SK-N-SH treated with all-trans-retinoic acid at 6 μM for 48 hours (cell line): Measurements from ENCODE around the gene ME1.

ENCODE experiments used
- ATAC-seq: fragments of 200-7000 bp; cut with Tn5 transposase; 3 replicates; pipeline ENCODE4 v1.9.1; 2020; ENCODE audit warnings: mild to moderate bottlenecking, moderate library complexity
- ARNTL ChIP-seq: fragments of 450-650 bp; formaldehyde crosslinking; IDR thresholded peaks from 2 replicates; pipeline ENCODE4 v1.5.0; 2020; ENCODE audit warnings: low read depth, mild to moderate bottlenecking, moderate library complexity, borderline replicate concordance
- CREB5 ChIP-seq: fragments of 250-450 bp; sonication (Bioruptor Pico); IDR thresholded peaks from 2 replicates; pipeline ENCODE4 v1.5.1; 2020; ENCODE audit warnings: low read depth, mild to moderate bottlenecking, moderate library complexity
- CSDC2 ChIP-seq: fragments of 250-450 bp; sonication (Bioruptor Pico); IDR thresholded peaks from 2 replicates; pipeline ENCODE4 v1.5.0; 2020; ENCODE audit warnings: mild to moderate bottlenecking, moderate library complexity
- CSRNP3 ChIP-seq: fragments of 250-450 bp; sonication (Bioruptor Pico); IDR thresholded peaks from 2 replicates; pipeline ENCODE4 v1.5.1; 2021; ENCODE audit warnings: mild to moderate bottlenecking, moderate library complexity
- ESRRG ChIP-seq: fragments of 250-450 bp; sonication (Bioruptor Pico); IDR thresholded peaks from 2 replicates; pipeline ENCODE4 v1.6.1; 2021; ENCODE audit warnings: mild to moderate bottlenecking
- GLIS3 ChIP-seq: fragments of 250-450 bp; sonication (Bioruptor Pico); IDR thresholded peaks from 2 replicates; pipeline ENCODE4 v1.5.0; 2020; ENCODE audit warnings: mild to moderate bottlenecking, moderate library complexity
- ISL1 ChIP-seq: fragments of 250-450 bp; sonication (Bioruptor Pico); IDR thresholded peaks from 2 replicates; pipeline ENCODE4 v2.1.2; 2022; ENCODE audit warnings: mild to moderate bottlenecking, moderate library complexity
- OSR1 ChIP-seq: fragments of 250-450 bp; sonication (Bioruptor Pico); IDR thresholded peaks from 2 replicates; pipeline ENCODE4 v1.8.0; 2022; ENCODE audit warnings: moderate library complexity, mild to moderate bottlenecking, inconsistent platforms
- PATZ1 ChIP-seq: fragments of 250-450 bp; sonication (Bioruptor Pico); IDR thresholded peaks from 2 replicates; pipeline ENCODE4 v1.8.0; 2020; ENCODE audit warnings: mild to moderate bottlenecking, moderate library complexity, borderline replicate concordance
- PPARA ChIP-seq: fragments of 250-450 bp; sonication (Bioruptor Pico); IDR thresholded peaks from 2 replicates; pipeline ENCODE4 v1.5.0; 2020; ENCODE audit warnings: mild to moderate bottlenecking, borderline replicate concordance
- RARB ChIP-seq: fragments of 250-450 bp; sonication (Bioruptor Pico); IDR thresholded peaks from 2 replicates; pipeline ENCODE4 v1.8.0; 2021; ENCODE audit warnings: mild to moderate bottlenecking, moderate library complexity
- SNAI2 ChIP-seq: fragments of 250-450 bp; sonication (Bioruptor Pico); IDR thresholded peaks from 2 replicates; pipeline ENCODE4 v1.5.0; 2020; ENCODE audit warnings: mild to moderate bottlenecking, moderate library complexity
- TCF4 ChIP-seq: fragments of 250-450 bp; sonication (Bioruptor Pico); IDR thresholded peaks from 2 replicates; pipeline ENCODE4 v1.8.0; 2021; ENCODE audit warnings: mild to moderate bottlenecking, moderate library complexity, borderline replicate concordance
- TOX ChIP-seq: fragments of 250-450 bp; sonication (Bioruptor Pico); IDR thresholded peaks from 2 replicates; pipeline ENCODE4 v1.8.0; 2021; ENCODE audit warnings: mild to moderate bottlenecking, moderate library complexity, borderline replicate concordance
- TSHZ2 ChIP-seq: fragments of 250-450 bp; sonication (Bioruptor Pico); IDR thresholded peaks from 2 replicates; pipeline ENCODE4 v1.5.0; 2020; ENCODE audit warnings: mild to moderate bottlenecking, moderate library complexity
- ZC3H10 ChIP-seq: fragments of 250-450 bp; sonication (Bioruptor Pico); IDR thresholded peaks from 2 replicates; pipeline ENCODE4 v1.5.1; 2021; ENCODE audit warnings: mild to moderate bottlenecking, moderate library complexity
- ZFP3 ChIP-seq: fragments of 250-450 bp; sonication (Bioruptor Pico); IDR thresholded peaks from 2 replicates; pipeline ENCODE4 v1.5.0; 2020; ENCODE audit warnings: mild to moderate bottlenecking, moderate library complexity
- ZFP30 ChIP-seq: fragments of 450-650 bp; formaldehyde crosslinking; IDR thresholded peaks from 2 replicates; pipeline ENCODE4 v1.5.0; 2022; ENCODE audit warnings: mild to moderate bottlenecking, moderate library complexity
- ZNF565 ChIP-seq: fragments of 450-650 bp; formaldehyde crosslinking; conservative IDR thresholded peaks from 2 replicates; pipeline ENCODE4 v1.5.0; 2020; ENCODE audit warnings: low read depth, mild to moderate bottlenecking, moderate library complexity
- ZNF70 ChIP-seq: fragments of 450-650 bp; formaldehyde crosslinking; IDR thresholded peaks from 2 replicates; pipeline ENCODE4 v1.5.0; 2020; ENCODE audit warnings: mild to moderate bottlenecking, moderate library complexity
- ZNF8 ChIP-seq: fragments of 450-650 bp; formaldehyde crosslinking; IDR thresholded peaks from 2 replicates; pipeline ENCODE4 v1.5.0; 2020; ENCODE audit warnings: mild to moderate bottlenecking, moderate library complexity

Gene ME1

GRCh38 chr6:83218646-83219045, 212.2 kb downstream of the ME1 start:
- no peak for TF ChIP-seq SNAI2 (CRISPR knock-in tag)
- TF ChIP-seq CSRNP3 (CRISPR knock-in tag): no peak
- no peak for TF ChIP-seq ISL1 (CRISPR knock-in tag)
- TF ChIP-seq ARNTL: no peak
- no peak for TF ChIP-seq GLIS3 (CRISPR knock-in tag)
- no peak for TF ChIP-seq TOX (CRISPR knock-in tag)
- TF ChIP-seq ZNF70: no peak
- no peak for TF ChIP-seq ESRRG (CRISPR knock-in tag)
- TF ChIP-seq CREB5 (CRISPR knock-in tag): no peak
- TF ChIP-seq OSR1 (CRISPR knock-in tag): no peak
- TF ChIP-seq ZFP3 (CRISPR knock-in tag): no peak
- no peak for TF ChIP-seq ZNF8 (CRISPR knock-in tag)
- no peak for TF ChIP-seq TSHZ2 (CRISPR knock-in tag)
- ATAC-seq: no peak

- TF ChIP-seq TOX (CRISPR knock-in tag) (no peak), OSR1 (CRISPR knock-in tag) (no peak), PPARA (CRISPR knock-in tag) (no peak), ZNF565 (CRISPR knock-in tag) (no peak), RARB (CRISPR knock-in tag) (no peak), ZFP3 (CRISPR knock-in tag) (no peak), GLIS3 (CRISPR knock-in tag) (no peak), TCF4 (CRISPR knock-in tag) (no peak), SNAI2 (CRISPR knock-in tag) (no peak), ZNF8 (CRISPR knock-in tag) (no peak), ESRRG (CRISPR knock-in tag) (no peak), ZNF70 (no peak), ZFP30 (CRISPR knock-in tag) (no peak), TSHZ2 (CRISPR knock-in tag) (no peak), CSDC2 (no peak)
- TF ChIP-seq, all 23 proteins: peak for 0
- 0 out of 3 replicates have a peak, but pooled peaks have one; percentile 21 for ATAC-seq
Measured at GRCh38 chr6:83216806-83217205, 214.0 kb downstream of the ME1 start.

- peak; percentile 99 for ATAC-seq
- TF ChIP-seq PPARA (CRISPR knock-in tag) (no peak), TOX (CRISPR knock-in tag) (no peak), CREB5 (CRISPR knock-in tag) (no peak), ZFP3 (CRISPR knock-in tag) (0 out of 2 replicates have a peak, but pooled peaks have one; percentile 18), ZFP30 (CRISPR knock-in tag) (no peak), ESRRG (CRISPR knock-in tag) (no peak), ISL1 (CRISPR knock-in tag) (peak; percentile 65), ZNF8 (CRISPR knock-in tag) (no peak), ZC3H10 (CRISPR knock-in tag) (no peak), ARNTL (no peak), TCF4 (CRISPR knock-in tag) (no peak), PATZ1 (CRISPR knock-in tag) (no peak)
Measured at GRCh38 chr6:83215131-83216047, 215.5 kb downstream of the ME1 start.
